Endothelial cell of umbilical vein (primary cell): ENCODE data around the gene VCL. TPM values are rescaled to one million over a fixed set of nuclear protein-coding genes. Genes with fewer than 3 reads are reported as not detected.

Experiments used
- BruUV-seq: library from RNA; stranded (reverse); fragments of 400-500 nt; replicated peaks from 2 replicates; lab custom pipeline; 2021; lab: Mats Ljungman, UMichigan
- CTCF ChIA-PET: fragments of 300-600, 350-600 bp; sonication (Branson Sonifier 250); formaldehyde crosslinking; loops from one replicate; lab custom pipeline; 2021; ENCODE audit warnings: antibody characterized with exemption, inconsistent platforms; lab: Charles Lee
- POLR2A ChIA-PET: fragments of 300-600, 350-600 bp; sonication (Branson Sonifier 250); formaldehyde crosslinking; loops from one replicate; lab custom pipeline; 2021; ENCODE audit warnings: antibody characterized with exemption, inconsistent platforms; lab: Charles Lee
- DNase-seq: peaks from one replicate; pipeline ENCODE4 v3.0.0-alpha.2; 2011; ENCODE audit warnings: low read depth, low spot score
- FAIRE-seq: peaks from 2 replicates; lab custom pipeline; 2011; peaks lifted over from hg19 to GRCh38; lab: Jason Lieb, UNC
- H2AFZ ChIP-seq: 2 replicates; pipeline ENCODE4 v1.6.0; 2012; ENCODE audit warnings: low read depth, low read length, control low read depth, inconsistent platforms
- H3K27ac ChIP-seq: 2 replicates; pipeline ENCODE4 v1.5.1; 2011; ENCODE audit warnings: low read depth, mild to moderate bottlenecking, control low read depth, low read length, moderate library complexity; ENCODE audit not compliant: insufficient read depth
- H3K27me3 ChIP-seq, 2 experiments: 2 replicates each; pipeline versions ENCODE4 v1.6.0 to v1.6.1; 2011; ENCODE audit warnings: low read length in 2 of 2, mixed read lengths in 1 of 2; ENCODE audit not compliant: control insufficient read depth in 2 of 2, insufficient read depth in 2 of 2
- H3K36me3 ChIP-seq, 2 experiments: 2 replicates in 1 of 2; 3 replicates in 1 of 2; pipeline ENCODE4 v1.5.1; 2011; ENCODE audit warnings: low read length in 2 of 2, mild to moderate bottlenecking in 1 of 2, moderate library complexity in 1 of 2; ENCODE audit not compliant: control insufficient read depth in 2 of 2, insufficient read depth in 2 of 2; ENCODE audit errors: extremely low read depth in 1 of 2
- H3K4me1 ChIP-seq: 3 replicates; pipeline ENCODE4 v1.5.1; 2011; ENCODE audit warnings: mild to moderate bottlenecking, low read length; ENCODE audit not compliant: control insufficient read depth, insufficient read depth; ENCODE audit errors: extremely low read depth
- H3K4me2 ChIP-seq: 2 replicates; pipeline ENCODE4 v1.6.1; 2011; ENCODE audit warnings: low read length, control low read depth, mixed read lengths; ENCODE audit not compliant: insufficient read depth
- H3K4me3 ChIP-seq, 3 experiments: fragments of 200-600 bp in 1 of 3; sonication (generic), shearing (Covaris generic) in 1 of 3; replicated peaks in 1 of 3; 2 replicates each; pipeline ENCODE4 v1.5.1; 2011 to 2016; ENCODE audit warnings: control low read depth in 3 of 3, low read length in 3 of 3, mild to moderate bottlenecking in 2 of 3, inconsistent platforms in 1 of 3, low read depth in 1 of 3, moderate library complexity in 1 of 3; ENCODE audit not compliant: insufficient read depth in 1 of 3
- H3K79me2 ChIP-seq: 2 replicates; pipeline ENCODE4 v1.6.0; 2012; ENCODE audit warnings: low read length, inconsistent platforms; ENCODE audit not compliant: control insufficient read depth, insufficient read depth
- H3K9ac ChIP-seq: replicated peaks from 2 replicates; pipeline ENCODE3; 2011; ENCODE audit warnings: low read length, control low read depth; ENCODE audit not compliant: insufficient read depth; ENCODE audit errors: extremely low read depth
- H3K9me1 ChIP-seq: replicated peaks from 3 replicates; pipeline ENCODE4 v1.6.0; 2011; ENCODE audit warnings: mild to moderate bottlenecking, low read length; ENCODE audit not compliant: control insufficient read depth, insufficient read depth; ENCODE audit errors: extremely low read depth
- H3K9me3 ChIP-seq: replicated peaks from 2 replicates; pipeline ENCODE4 v1.5.1; 2012; ENCODE audit warnings: low read length, inconsistent platforms; ENCODE audit not compliant: control insufficient read depth, insufficient read depth
- H4K20me1 ChIP-seq: replicated peaks from 2 replicates; pipeline ENCODE3; 2011; ENCODE audit warnings: mild to moderate bottlenecking, low read length; ENCODE audit not compliant: control insufficient read depth, insufficient read depth; ENCODE audit errors: extremely low read depth
- EZH2 ChIP-seq: IDR thresholded peaks from 2 replicates; pipeline ENCODE4 v1.6.1; 2012; ENCODE audit warnings: borderline replicate concordance, low read depth, mild to moderate bottlenecking, moderate library complexity, low read length, inconsistent platforms; ENCODE audit not compliant: severe bottlenecking
- FOS ChIP-seq: IDR thresholded peaks from 2 replicates; pipeline ENCODE4 v1.6.1; 2011; ENCODE audit warnings: mild to moderate bottlenecking, low read length, moderate library complexity, borderline replicate concordance; ENCODE audit not compliant: insufficient read depth
- GATA2 ChIP-seq: IDR thresholded peaks from 2 replicates; pipeline ENCODE4 v1.7.0; 2011; ENCODE audit warnings: low read depth, mild to moderate bottlenecking, moderate library complexity, mixed read lengths, low read length; ENCODE audit not compliant: insufficient read length, insufficient read depth
- JUN ChIP-seq: IDR thresholded peaks from 2 replicates; pipeline ENCODE4 v1.6.1; 2011; ENCODE audit warnings: borderline replicate concordance, low read depth; ENCODE audit not compliant: insufficient read length, insufficient read depth
- MYC ChIP-seq: IDR thresholded peaks from one replicate; pipeline ENCODE4 v1.6.1; 2011; ENCODE audit warnings: mild to moderate bottlenecking, low read depth, low read length
- POLR2A ChIP-seq: IDR thresholded peaks from 2 replicates; pipeline ENCODE4 v1.6.1; 2012; ENCODE audit warnings: low read depth, mild to moderate bottlenecking, control low read depth, low read length
- POLR2AphosphoS5 ChIP-seq: IDR thresholded peaks from 2 replicates; pipeline ENCODE4 v1.6.1; 2012; ENCODE audit warnings: low read depth, mild to moderate bottlenecking, control low read depth, low read length, moderate library complexity; ENCODE audit not compliant: insufficient read depth
- dilution Hi-C: fragments of 300-500 bp; cut with MboI; formaldehyde crosslinking; loops from one replicate; pipeline ENCODE4 v1.15.0; 2019; ENCODE audit warnings: low sequenced_read_pairs; ENCODE audit not compliant: extremely low pct_ligation_motif_present
- intact Hi-C: fragments of 100-400 bp; cut with micrococcal nuclease; formaldehyde crosslinking; loops from one replicate; pipeline ENCODE4 v1.10.0; 2022
- polyA plus RNA-seq, 4 experiments: library from polyadenylated mRNA; depleted of rRNA in 3 of 4; stranded (reverse) in 3 of 4; unstranded in 1 of 4; fragments of >200 nt; gene quantifications; 2 replicates each; pipeline versions ENCODE4 v1.2.1 to v1.2.3, GENCODE V29; 2011 to 2012; ENCODE audit warnings: missing spikeins in 1 of 4
- total RNA-seq: library from RNA; stranded (reverse); gene quantifications from 2 replicates; pipeline ENCODE4 v1.2.3, GENCODE V29; 2021
- TF ChIP-seq, protein P1 (sequence below), 2 donors: IDR thresholded peaks; 1 replicate in 1 of 2; 2 replicates in 1 of 2; pipeline ENCODE4 v1.5.1; 2011; ENCODE audit warnings: low read length in 2 of 2, mild to moderate bottlenecking in 2 of 2, moderate library complexity in 2 of 2, control low read depth in 1 of 2, inconsistent platforms in 1 of 2, low read depth in 1 of 2; ENCODE audit not compliant: insufficient read depth in 1 of 2; ENCODE audit errors: extremely low read depth in 1 of 2
- TF ChIP-seq, protein P2 (sequence below): IDR thresholded peaks from 2 replicates; pipeline ENCODE4 v1.6.1; 2011; ENCODE audit not compliant: insufficient read depth, insufficient read length

VCL gene
- total and polyA plus RNA-seq, 2 donors (not counting 3 experiments of a cell fraction or from before 2014, with no cell fraction given): 95.4 to 231 TPM

DNA sequence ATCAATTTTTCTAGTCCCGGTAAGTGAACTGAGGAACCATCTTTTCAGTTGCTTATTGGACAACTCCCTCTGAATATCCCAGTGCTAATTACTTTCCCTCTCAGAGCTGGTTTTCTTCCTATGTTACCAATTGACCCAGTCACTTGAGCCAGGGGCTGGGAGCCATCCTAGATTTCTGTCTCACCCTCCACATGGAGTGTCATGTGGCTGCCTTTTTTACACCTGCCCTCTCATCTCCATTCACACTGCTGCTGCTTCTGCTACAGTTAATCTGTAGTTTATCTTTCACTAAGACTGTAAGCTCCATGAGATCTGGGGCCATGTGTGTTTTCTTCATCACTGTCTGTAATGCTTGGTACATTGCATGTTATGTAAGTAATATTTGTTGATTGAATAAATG, 35.8 kb downstream of the VCL start:
- no TSS peak for BruUV-seq
- no peaks in the 10 kb centered on the region for H3K9me3 ChIP-seq
- H3K4me2 ChIP-seq: no peak overlapping the region
- no peaks in the 10 kb centered on the region for H3K9me1 ChIP-seq
- ChIA-PET POLR2A (no interaction called here), CTCF (interaction anchor here (0.6 to 3.4 kb wide), 4 partner anchors 16 to 147 kb away, joined by 3 to 32 read pairs (median 4); no protein-coding TSS in a partner anchor)
- intact Hi-C loops (loop anchor here (2.0 kb wide), 1 partner anchor 77 kb away; no protein-coding TSS in a partner anchor), dilution Hi-C loops (no loop called here)
- no peak for FAIRE-seq
- H3K4me3 ChIP-seq: no peak overlapping the region
- no peak for DNase-seq
- peaks cover 2 to 7% of the 10 kb centered on the region in 2 experiments for H3K36me3 ChIP-seq
- H3K9ac ChIP-seq: no peak overlapping the region
- H2AFZ ChIP-seq: no peak overlapping the region
- no peak overlapping the region for H3K27ac ChIP-seq
- H3K27me3 ChIP-seq: no peaks in the 10 kb centered on the region
- peaks cover 69% of the 10 kb centered on the region for H3K79me2 ChIP-seq
- peaks cover 3% of the 10 kb centered on the region for H3K4me1 ChIP-seq
- no peaks in the 10 kb centered on the region for H4K20me1 ChIP-seq
- TF ChIP-seq JUN (no peak), POLR2AphosphoS5 (no peak), FOS (no peak), MYC (no peak), EZH2 (no peak), GATA2 (no peak), POLR2A (no peak)
- TF ChIP-seq, protein P1, sequence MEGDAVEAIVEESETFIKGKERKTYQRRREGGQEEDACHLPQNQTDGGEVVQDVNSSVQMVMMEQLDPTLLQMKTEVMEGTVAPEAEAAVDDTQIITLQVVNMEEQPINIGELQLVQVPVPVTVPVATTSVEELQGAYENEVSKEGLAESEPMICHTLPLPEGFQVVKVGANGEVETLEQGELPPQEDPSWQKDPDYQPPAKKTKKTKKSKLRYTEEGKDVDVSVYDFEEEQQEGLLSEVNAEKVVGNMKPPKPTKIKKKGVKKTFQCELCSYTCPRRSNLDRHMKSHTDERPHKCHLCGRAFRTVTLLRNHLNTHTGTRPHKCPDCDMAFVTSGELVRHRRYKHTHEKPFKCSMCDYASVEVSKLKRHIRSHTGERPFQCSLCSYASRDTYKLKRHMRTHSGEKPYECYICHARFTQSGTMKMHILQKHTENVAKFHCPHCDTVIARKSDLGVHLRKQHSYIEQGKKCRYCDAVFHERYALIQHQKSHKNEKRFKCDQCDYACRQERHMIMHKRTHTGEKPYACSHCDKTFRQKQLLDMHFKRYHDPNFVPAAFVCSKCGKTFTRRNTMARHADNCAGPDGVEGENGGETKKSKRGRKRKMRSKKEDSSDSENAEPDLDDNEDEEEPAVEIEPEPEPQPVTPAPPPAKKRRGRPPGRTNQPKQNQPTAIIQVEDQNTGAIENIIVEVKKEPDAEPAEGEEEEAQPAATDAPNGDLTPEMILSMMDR (IDR thresholded peaks at IDR 0.05; ENCODE audit: extremely low read depth in 1 of 2, insufficient read depth in 1 of 2, low read depth in 1 of 2, low read length in 2 of 2): no peak
- TF ChIP-seq, protein P2, sequence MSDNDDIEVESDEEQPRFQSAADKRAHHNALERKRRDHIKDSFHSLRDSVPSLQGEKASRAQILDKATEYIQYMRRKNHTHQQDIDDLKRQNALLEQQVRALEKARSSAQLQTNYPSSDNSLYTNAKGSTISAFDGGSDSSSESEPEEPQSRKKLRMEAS: no peak
